Measurements from ENCODE around the gene ELOA.
"Not testable (repeated sequence)": the region's sequence is repeated elsewhere in the genome, so short reads cannot be mapped to it uniquely, and the experiment has no call there.

Gene ELOA

DNA sequence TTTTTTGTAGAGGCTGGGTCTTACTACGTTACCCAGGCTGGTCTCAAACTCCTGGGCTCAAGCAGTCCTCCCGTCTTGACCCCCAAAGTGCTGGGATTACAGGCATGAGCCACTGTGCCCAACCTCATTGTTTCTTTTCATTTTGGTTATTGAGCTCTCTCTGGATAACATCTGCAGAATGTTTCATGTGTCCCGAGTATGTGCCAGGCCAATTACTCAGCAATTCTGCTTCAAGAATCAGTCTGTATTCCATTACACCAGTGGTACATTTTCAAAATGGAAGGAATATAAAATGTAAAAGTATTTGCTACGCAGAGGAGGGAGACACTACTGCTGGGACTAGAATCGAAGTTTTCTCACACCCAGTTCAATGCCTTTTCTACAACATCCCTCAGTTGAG is 1.7 kb upstream of the ELOA start:
- DNase-seq, result peak; percentile 54

DNA sequence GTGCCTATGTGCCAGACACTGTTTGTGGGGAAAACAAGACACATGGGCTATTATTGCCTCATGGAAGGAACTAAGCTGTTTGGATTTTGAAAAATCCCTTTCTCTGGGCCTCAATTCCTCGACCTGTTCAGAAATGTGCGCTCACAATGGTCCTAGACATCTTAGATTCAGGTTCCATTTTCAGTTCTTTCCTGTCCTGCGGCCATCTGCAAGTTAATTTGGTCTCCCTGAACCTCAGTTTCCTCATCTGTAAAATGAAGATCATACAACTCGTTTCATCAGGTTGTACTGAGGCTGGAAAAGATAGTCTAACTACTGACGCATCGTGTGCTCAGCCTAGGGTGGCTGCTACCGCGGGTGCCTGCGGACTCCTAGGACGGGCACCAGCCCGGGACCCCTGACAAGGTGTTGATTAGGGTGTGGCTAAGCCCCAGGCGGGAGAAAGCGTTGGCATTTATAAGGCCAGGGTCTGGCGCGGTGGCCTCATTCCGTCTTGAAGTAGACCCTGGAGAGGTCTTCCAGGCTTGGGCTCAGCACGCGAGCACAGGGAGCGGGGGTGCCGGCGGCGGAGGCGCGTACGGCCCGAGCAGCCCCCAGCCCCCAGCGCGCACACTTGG is 493 bp upstream of the ELOA start:
- peak; percentile 36 for DNase-seq

DNA sequence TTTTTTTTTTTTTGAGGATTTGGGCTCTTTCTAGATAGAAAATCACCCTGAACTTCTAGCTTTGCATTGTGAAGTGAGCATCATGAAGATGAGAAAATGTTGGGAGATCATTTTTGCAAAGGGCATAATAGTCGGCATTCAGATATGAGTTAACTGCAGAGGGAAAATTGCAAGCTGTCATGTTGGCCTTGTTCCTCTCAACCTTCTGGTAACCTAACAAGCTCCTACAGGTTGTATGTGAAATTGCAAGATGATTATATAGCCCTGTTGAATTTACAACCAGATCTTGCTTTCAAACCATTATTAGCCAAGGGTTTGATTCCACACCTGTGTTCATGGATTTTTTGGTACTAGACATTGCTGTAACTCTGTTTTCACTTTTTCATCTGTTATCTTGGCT is 2.2 kb downstream of the ELOA start:
- peak; percentile 71 for DNase-seq

DNA sequence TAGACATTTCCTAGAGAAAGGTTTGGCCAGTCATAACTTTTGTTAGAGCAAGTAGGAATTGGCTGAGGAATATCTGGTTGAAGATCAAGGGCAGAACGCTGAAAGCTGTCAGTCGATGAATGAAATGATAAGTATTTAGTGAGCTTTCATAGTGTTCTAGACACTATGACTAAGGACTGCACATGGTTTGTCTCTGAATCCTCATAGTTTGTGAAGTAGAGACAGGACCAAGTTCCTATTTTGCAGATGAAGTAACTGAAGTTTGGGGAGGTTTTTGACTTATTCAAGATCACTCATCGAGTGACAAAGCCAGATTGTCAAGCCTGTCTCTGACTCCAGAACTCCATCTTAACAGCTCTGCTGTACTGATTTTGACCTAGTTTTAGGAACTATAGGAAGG is 4.7 kb downstream of the ELOA start:
- no peak for DNase-seq

DNA sequence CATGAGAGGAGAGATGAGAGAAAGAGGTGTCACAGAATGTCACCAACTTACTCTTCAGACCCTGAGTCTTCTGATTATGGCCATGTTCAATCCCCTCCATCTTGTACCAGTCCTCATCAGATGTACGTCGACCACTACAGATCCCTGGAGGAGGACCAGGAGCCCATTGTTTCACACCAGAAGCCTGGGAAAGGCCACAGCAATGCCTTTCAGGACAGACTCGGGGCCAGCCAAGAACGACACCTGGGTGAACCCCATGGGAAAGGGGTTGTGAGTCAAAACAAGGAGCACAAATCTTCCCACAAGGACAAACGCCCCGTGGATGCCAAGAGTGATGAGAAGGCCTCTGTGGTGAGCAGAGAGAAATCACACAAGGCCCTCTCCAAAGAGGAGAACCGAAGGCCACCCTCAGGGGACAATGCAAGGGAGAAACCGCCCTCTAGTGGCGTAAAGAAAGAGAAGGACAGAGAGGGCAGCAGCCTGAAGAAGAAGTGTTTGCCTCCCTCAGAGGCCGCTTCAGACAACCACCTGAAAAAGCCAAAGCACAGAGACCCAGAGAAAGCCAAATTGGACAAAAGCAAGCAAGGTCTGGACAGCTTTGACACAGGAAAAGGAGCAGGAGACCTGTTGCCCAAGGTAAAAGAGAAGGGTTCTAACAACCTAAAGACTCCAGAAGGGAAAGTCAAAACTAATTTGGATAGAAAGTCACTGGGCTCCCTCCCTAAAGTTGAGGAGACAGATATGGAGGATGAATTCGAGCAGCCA is 8.0 kb downstream of the ELOA start:
- peak; percentile 72 for DNase-seq

DNA sequence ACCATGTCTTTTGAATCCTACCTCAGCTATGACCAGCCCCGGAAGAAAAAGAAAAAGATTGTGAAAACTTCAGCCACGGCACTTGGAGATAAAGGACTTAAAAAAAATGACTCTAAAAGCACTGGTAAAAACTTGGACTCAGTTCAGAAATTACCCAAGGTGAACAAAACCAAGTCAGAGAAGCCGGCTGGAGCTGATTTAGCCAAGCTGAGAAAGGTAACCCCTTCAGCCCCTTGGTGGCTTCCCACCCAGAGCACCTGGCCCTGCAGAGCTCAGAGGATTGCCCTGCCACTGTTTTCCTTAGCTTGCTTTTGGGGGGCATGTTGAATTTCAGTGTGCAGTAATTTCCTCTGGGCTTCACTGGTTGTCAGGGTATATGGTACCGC is 8.5 kb downstream of the ELOA start:
- no peak for DNase-seq

DNA sequence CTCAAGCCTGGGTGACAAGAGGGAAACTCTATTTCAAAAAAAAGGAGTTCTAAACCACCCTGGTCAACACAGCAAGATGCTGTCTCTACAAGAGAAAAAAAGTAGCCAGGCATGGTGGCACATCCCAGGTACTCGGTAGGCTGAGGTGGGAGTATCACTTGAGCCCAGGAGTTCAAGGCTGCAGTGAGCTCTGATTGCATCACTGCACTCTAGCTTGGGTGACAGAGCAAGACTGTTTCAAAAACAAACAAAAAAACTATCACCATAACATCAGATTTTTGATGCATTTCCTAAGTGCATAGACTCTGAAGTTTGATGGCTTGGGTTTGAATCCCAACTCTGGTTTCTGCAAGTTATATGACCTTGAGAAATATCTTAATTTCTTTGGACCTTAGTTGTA is 9.6 kb downstream of the ELOA start:
- DNase-seq, result no peak

DNA sequence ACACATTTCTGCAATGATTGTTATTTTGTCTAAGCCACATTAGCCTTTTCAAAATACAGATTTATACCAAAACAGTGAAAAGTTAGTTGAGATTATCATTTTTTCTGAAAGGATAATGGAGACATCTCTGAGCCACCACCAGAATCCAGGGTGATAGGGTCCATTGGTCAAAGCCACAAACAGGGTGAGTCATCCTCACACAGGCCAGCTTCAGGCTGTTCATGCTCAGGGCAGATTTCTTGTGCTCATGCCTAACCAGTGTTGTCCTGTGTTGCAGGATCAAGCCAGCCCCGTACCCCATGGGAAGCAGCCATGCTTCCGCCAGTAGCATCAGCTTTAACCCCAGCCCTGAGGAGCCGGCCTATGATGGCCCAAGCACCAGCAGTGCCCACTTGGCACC is 13.4 kb downstream of the ELOA start:
- no peak for DNase-seq

DNA sequence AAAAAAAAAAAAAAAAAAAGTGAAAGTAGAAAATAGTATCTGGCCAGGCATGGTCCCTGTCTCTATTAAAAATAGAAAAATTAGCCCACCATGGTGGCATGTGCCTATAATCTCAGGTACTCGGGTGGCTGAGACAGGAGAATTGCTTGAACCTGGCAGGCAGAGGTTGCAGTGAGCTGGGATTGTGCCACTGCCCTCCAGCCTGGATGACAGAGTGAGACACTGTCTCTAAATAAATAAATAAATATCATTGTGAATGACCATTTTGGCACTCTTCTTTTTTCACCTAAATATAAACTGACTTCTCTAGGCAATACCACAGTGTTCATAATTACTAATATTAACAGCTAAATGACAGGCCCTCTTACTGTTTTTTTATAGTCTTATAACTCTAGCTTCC is 14.5 kb downstream of the ELOA start:
- no peak for DNase-seq

DNA sequence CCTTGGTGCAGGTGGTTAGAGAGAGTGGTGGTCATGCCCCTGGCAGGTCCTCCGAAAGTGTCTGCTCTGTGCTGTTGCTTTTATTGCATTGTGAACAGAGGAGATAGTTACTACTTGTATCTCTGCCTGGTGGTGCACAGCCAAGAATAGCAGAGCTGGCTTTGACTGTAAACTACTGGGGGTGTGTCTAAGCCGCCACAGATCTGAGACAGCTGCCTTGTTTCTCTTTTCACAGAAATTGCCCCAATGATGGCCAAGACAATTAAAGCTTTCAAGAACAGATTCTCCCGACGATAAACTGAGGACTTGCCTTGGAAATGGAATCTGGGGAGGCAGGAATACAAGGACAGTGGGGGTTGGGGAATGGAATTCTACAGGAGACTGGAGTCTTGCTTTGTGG is 16.0 kb downstream of the ELOA start:
- DNase-seq, result no peak

DNA sequence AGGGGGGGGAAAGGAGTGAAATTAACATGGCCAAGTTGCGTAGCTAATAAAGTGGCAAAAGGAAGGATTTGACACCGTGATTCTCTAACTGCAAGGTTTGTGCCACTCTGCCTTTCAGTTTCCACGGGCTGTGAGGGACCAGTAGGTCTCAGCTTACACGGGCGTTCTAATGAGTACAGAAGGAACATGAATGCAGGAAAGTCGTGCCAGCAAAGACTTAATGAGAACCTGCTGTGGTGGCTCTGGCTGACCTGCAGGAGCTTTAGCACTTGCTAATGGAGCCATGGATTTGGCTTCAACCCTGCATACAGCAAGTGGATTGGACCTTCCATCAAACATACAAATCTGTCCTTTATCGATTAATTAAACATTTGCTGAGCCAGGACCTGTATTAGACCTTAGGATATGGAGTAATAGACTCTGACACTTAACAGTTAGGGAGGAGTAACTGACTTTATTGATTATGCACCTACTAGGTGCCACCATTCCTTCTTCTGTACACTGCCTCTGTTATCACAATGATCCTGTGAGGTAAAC is 19.8 kb downstream of the ELOA start:
- no peak for DNase-seq

DNA sequence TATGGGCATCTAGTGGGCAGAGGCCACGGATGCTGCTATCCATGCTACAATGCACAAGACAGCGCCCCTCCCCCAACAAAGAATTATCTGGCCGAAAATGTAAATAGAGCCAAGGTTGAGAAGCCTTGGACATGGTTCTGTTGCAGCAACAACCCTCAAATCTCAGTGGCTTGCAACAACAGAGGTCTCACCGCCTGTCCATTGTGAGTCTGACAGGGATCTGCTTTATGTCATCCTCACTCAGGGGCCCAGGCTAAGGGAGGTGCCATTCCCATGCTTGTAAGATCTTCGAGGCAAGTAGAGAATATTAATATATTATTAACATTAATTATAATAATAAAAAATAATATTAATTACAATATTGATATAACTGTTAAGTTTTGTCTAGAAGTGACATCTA is 25.5 kb downstream of the ELOA start:
- DNase-seq, result no peak

DNA sequence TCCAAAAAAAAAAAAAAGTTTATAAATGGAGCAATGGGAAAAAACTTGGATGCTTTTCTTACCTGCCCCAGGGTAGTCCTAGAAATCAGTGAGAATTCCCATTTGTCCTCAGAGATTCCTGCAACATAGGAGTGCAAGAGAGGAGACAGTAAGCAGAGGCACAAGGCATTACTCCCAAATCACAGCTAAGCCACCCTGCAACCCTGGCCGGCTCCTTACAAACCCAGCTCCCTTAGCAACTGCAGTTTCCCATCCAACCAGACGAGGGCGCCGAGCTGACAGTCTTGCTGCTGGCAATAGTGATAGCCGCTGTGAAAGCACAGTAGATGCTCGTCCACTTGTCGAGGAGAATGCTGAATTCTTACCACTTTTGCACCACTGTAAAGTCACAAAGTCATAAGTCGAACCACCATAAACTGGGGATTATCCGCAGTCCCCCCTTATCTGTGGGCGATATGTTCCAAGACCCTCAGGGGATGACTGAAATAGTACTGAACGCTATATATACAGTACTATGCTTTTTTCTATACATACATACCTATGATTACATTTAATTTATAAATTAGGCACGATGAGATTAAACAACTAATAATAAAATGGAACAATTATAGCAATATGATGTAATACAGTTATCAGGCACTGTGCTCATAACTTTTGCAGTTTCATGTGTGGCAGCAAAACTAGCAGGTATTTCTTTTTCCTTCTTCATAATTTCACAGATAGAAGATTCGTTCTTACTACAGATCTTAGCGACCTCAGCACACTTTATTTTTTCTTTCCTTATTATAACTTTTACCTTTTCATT is 29.0 kb downstream of the ELOA start:
- peak; percentile 90 for DNase-seq

DNA sequence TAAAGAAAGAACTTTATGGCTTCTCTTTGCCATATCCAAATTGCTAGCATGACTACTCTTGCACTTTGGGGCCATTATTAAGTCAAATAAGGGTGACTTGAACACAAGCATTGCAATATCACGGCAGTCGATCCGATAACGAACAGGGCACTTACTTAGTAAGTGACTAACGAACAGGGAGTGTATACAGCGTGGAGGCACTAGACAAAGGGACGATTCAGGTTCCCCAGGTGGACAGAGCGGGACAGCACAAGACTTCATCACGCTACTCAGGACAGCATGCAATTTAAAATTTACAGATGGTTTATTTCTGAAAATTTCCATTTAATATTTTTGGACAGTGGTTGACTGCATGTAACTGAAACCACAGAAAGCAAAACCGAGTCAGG is 29.6 kb downstream of the ELOA start:
- no peak for DNase-seq

DNA sequence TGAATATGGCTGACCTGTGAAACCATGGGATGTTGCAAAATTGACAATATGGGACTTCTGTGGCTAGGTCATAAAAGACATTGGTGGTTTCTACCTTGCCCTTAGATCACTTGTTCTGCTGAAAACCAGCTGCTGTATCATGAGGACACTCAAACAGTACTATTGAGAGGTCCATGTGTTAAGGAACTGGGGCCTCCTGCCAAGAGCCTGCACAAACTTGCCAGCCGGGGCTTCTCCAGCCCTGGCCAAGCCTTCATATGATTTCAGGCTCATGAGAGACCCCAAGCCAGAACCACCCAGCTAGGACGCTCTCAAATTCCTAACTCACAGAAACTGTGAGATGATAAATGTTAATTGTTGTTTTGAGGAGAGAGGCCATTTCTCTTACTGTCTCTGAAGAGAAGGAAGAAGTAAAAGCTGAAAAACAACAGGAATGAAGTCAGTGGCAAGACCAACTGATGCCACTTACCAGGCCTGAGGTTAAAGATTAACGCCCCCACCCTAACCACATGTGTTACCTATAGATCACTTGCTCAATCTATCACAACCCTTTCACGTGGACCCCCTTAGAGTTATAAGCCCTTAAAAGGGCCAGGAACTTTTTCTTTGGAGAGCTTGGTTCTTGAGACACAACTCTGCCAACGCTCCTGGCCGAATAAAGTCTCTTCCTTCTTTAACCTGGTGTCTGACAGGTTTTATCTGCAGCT is 31.1 kb downstream of the ELOA start:
- DNase-seq, result peak; percentile 54

DNA sequence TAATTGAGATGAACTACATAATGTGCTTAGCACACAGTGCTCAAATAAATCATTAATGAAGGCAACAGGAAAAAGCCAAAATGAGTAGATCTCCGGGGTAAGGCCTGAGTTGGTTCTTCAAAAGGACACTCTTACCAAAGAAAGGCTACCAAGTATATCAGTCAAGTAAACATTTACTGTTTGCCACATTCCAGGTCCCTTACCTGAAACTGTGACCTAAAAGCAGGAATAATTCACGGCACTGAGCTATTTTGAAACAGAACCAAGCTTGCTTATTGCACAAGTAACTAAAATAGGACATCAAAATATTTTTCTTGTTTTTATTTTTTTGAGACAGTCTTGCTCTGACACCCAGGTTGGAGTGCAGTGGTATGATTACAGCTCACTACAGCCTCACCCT is 32.9 kb downstream of the ELOA start:
- DNase-seq, result no peak

DNA sequence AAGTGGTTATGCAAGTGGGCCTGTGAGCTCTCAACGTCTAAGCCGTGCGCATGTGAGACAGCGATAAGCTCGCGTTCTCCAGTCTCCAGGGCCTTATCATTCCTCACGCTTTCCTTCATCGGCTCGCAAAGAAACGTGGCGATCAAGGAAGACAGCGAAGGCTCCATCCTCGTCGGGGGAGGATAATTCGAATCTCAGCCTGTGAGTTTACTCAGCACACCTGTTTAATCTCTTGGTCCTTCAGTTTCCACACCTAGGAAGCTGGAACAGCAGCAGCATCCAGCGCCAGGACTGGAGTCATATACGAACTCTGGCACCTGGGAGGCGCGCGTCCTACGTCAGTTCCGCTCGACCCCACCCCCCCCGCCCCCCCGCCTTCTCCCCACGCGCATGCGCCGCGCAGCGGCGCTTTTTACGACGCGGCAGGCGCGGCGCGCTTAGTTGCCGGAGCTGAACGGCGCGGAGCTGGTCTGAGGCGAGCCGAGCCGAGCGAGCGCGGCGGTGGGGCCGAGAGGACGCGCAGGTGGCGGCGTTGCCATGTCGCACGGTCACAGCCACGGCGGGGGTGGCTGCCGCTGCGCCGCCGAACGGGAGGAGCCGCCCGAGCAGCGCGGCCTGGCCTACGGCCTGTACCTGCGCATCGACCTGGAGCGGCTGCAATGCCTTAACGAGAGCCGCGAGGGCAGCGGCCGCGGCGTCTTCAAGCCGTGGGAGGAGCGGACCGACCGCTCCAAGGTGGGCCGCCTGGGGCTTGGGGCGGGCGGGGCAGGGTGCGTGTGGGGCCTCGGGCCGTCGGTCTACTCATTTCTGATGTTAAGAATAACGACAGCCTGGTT is 34.9 kb downstream of the ELOA start, which contains the start of gene PITHD1:
PITHD1 (plus strand) TSS at position 440 of the 836 bp plus-strand sequence; CDS start at position 538, 98 bp downstream.
- peak; percentile 99 for DNase-seq

DNA sequence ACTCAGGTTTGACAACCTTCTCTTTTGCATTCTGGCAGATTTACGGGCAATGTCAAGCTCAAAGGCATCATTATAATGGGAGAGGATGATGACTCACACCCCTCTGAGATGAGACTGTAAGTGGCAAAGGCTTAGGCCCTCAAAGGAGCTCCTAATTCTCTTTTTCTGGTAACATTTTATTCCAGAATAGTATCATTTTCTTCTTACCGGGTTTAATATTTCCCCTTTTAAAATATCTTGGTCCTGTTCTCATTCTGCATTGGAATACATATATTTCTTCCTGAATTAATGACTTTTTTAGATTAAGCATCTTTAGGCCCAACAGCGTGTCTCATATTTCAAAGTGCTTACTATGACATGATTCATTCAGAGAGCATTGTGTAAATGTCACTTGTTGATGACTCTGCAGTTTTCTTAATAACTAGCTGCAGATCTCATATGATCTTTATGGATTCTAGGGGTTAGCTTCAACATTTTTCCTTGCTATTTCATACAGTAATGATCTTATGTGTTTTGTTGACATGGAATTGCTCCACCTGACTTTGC is 36.6 kb downstream of the ELOA start:
- DNase-seq, result no peak

DNA sequence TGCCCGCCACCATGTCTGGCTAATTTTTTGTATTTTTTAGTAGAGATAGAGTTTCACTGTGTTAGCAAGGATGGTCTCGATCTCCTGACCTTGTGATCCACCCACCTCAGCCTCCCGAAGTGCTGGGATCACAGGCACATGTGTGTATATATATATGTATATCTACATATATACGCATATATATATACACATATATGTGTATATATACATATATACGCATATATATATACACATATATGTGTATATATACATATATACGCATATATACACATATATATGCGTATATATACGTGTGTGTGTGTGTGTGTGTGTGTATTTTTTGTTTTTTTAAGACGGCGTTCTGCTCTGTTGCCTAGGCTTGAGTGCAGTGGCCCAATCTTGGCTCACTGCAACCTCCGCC is 39.9 kb downstream of the ELOA start:
- not testable (repeated sequence) for DNase-seq

DNA sequence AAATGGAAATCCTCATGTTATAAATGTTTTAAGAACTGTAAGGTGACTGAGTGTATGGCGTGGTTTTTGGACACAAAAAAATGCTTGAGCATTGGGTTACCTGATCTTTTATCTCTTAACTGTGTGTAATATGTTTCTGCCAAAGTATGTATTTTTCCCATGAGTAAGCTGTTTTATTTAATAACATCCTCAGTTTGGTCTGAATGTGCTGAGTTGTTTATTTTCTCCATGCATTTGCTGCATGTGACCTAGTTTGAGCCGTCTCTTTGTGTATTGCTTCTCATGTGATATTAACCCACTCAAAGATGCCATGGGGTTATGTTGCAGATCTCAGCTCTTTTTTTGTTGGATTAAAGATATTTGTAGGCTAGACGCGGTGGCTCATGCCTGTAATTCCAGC is 41.6 kb downstream of the ELOA start:
- DNase-seq, result no peak

DNA sequence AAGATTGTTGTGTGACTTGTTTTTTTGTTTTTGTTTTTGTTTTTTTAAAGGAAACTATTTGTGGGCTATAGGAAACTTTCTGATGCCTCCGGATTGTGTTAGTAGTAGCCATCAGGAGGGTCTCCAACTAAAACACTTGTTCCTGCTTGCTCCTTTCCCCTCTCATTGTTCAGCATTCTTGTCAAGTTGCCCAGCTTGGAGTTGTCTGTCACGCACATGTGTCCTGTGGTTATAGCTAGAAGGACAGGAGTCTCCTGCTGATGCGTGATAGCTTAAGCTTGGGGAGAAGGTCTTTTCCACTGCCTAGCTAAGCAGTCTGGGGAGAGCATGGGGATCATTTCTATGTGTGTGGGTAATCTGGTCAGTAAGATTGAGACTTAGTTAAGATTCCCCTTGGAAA is 44.4 kb downstream of the ELOA start:
- DNase-seq, result peak; percentile 50

DNA sequence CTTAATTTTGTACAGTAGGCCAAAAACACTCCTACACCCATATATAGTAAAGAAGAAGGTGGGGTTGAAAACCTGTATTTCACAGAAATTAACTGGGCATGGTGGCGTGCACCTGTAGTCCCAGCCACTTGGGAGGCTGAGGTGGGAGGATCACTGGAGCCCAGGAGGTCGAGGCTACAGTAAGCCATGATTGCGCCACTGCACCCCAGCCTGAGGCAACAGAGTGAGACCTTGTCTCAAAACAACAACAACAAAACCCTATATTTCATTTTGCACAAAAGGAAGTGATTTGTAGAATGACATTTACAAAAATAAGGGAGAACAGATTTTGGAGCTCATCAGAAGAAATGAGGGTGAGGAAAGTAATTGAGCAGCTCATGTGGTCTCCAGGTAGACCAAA is 45.4 kb downstream of the ELOA start:
- DNase-seq, result no peak

All from hematopoietic multipotent progenitor cell treated with erythropoietin and hydrocortisone succinate and interleukin-3 and kit ligand, for 8 days (in vitro differentiated cells).